ENCODE results near the gene CDC42SE1. TPM values are rescaled to one million over a fixed set of nuclear protein-coding genes. Genes with fewer than 3 reads are reported as not detected.

The CDC42SE1 gene
- total and polyA plus RNA-seq, 9 of the 15 experiments (the other 6 are each of a cell fraction or from before 2014, with no cell fraction given) = 78.1 to 189 (median 114) TPM

DNA sequence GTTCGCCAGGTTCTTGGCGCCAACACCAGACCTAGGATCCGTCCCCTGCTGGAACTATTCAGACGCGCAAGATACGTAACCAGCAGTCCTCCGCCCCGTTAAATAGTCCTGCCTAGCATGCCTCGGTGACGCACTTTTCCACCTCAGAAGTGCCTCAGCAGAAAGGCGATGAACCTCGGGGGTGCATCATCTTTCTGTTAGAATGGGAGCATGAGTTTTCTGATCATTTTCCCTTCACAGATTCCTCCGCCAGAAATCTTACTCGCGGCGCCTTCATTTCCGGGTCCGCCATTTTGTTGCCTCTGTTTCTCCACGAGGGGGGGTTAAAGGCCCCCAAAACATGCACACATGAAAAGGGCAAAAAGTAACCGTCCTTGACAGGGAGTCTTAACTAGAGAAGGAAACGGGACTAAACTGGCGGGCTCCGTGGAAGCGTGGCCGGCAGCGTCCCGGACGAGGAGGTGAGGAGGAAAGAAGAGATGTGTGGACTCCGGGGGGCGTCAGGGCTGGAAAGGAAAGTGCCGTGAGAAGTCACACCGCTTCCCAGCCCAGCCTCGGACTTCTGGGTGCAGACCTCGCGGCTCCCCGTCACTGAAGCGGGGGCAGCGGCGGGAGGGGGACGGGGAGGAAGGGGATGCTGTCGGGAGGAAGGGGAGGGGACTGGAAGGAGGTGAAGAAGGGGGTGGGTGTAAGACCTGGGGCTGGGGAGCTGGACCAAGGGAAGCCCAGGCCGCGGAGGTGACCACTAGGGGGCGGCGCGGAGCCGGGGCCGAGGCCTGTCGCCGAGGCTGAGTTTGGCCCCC, 11.3 kb upstream of the CDC42SE1 start, which contains the start of gene GABPB2 (continued):
- TF ChIP-seq, protein P1, sequence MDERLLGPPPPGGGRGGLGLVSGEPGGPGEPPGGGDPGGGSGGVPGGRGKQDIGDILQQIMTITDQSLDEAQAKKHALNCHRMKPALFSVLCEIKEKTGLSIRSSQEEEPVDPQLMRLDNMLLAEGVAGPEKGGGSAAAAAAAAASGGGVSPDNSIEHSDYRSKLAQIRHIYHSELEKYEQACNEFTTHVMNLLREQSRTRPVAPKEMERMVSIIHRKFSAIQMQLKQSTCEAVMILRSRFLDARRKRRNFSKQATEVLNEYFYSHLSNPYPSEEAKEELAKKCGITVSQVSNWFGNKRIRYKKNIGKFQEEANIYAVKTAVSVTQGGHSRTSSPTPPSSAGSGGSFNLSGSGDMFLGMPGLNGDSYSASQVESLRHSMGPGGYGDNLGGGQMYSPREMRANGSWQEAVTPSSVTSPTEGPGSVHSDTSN (CRISPR knock-in tag; IDR thresholded peaks at IDR 0.05; ENCODE audit: low read depth) = no peak
- TF ChIP-seq, protein P1 (tag; conservative IDR thresholded peaks at IDR 0.05; ENCODE audit: low read depth) = no peak
- TF ChIP-seq, protein P2, sequence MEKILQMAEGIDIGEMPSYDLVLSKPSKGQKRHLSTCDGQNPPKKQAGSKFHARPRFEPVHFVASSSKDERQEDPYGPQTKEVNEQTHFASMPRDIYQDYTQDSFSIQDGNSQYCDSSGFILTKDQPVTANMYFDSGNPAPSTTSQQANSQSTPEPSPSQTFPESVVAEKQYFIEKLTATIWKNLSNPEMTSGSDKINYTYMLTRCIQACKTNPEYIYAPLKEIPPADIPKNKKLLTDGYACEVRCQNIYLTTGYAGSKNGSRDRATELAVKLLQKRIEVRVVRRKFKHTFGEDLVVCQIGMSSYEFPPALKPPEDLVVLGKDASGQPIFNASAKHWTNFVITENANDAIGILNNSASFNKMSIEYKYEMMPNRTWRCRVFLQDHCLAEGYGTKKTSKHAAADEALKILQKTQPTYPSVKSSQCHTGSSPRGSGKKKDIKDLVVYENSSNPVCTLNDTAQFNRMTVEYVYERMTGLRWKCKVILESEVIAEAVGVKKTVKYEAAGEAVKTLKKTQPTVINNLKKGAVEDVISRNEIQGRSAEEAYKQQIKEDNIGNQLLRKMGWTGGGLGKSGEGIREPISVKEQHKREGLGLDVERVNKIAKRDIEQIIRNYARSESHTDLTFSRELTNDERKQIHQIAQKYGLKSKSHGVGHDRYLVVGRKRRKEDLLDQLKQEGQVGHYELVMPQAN (IDR thresholded peaks at IDR 0.05; ENCODE audit: borderline replicate concordance) = peak; percentile 79
- TF ChIP-seq, protein P3, sequence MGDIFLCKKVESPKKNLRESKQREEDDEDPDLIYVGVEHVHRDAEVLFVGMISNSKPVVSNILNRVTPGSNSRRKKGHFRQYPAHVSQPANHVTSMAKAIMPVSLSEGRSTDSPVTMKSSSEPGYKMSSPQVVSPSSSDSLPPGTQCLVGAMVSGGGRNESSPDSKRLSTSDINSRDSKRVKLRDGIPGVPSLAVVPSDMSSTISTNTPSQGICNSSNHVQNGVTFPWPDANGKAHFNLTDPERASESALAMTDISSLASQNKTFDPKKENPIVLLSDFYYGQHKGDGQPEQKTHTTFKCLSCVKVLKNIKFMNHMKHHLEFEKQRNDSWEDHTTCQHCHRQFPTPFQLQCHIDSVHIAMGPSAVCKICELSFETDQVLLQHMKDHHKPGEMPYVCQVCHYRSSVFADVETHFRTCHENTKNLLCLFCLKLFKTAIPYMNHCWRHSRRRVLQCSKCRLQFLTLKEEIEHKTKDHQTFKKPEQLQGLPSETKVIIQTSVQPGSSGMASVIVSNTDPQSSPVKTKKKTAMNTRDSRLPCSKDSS (IDR thresholded peaks at IDR 0.05; ENCODE audit: low read depth, partially characterized antibody) = no peak
- TF ChIP-seq, protein P4, sequence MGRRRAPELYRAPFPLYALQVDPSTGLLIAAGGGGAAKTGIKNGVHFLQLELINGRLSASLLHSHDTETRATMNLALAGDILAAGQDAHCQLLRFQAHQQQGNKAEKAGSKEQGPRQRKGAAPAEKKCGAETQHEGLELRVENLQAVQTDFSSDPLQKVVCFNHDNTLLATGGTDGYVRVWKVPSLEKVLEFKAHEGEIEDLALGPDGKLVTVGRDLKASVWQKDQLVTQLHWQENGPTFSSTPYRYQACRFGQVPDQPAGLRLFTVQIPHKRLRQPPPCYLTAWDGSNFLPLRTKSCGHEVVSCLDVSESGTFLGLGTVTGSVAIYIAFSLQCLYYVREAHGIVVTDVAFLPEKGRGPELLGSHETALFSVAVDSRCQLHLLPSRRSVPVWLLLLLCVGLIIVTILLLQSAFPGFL (CRISPR knock-in tag; IDR thresholded peaks at IDR 0.05) = peak; percentile 97; the same call in 1 of the 2 replicates
- no peak for TF ChIP-seq HIVEP1 (CRISPR knock-in tag; IDR thresholded peaks at IDR 0.05)
- no peak for TF ChIP-seq ZNF668 (CRISPR knock-in tag; IDR thresholded peaks at IDR 0.05)
- no peak for TF ChIP-seq RBM14 (IDR thresholded peaks at IDR 0.05; ENCODE audit: borderline replicate concordance, insufficient read depth, low read depth, low read length)
- peak; percentile 77 for TF ChIP-seq NCOA1 (IDR thresholded peaks at IDR 0.05; ENCODE audit: low read depth)
- TF ChIP-seq, protein P5, sequence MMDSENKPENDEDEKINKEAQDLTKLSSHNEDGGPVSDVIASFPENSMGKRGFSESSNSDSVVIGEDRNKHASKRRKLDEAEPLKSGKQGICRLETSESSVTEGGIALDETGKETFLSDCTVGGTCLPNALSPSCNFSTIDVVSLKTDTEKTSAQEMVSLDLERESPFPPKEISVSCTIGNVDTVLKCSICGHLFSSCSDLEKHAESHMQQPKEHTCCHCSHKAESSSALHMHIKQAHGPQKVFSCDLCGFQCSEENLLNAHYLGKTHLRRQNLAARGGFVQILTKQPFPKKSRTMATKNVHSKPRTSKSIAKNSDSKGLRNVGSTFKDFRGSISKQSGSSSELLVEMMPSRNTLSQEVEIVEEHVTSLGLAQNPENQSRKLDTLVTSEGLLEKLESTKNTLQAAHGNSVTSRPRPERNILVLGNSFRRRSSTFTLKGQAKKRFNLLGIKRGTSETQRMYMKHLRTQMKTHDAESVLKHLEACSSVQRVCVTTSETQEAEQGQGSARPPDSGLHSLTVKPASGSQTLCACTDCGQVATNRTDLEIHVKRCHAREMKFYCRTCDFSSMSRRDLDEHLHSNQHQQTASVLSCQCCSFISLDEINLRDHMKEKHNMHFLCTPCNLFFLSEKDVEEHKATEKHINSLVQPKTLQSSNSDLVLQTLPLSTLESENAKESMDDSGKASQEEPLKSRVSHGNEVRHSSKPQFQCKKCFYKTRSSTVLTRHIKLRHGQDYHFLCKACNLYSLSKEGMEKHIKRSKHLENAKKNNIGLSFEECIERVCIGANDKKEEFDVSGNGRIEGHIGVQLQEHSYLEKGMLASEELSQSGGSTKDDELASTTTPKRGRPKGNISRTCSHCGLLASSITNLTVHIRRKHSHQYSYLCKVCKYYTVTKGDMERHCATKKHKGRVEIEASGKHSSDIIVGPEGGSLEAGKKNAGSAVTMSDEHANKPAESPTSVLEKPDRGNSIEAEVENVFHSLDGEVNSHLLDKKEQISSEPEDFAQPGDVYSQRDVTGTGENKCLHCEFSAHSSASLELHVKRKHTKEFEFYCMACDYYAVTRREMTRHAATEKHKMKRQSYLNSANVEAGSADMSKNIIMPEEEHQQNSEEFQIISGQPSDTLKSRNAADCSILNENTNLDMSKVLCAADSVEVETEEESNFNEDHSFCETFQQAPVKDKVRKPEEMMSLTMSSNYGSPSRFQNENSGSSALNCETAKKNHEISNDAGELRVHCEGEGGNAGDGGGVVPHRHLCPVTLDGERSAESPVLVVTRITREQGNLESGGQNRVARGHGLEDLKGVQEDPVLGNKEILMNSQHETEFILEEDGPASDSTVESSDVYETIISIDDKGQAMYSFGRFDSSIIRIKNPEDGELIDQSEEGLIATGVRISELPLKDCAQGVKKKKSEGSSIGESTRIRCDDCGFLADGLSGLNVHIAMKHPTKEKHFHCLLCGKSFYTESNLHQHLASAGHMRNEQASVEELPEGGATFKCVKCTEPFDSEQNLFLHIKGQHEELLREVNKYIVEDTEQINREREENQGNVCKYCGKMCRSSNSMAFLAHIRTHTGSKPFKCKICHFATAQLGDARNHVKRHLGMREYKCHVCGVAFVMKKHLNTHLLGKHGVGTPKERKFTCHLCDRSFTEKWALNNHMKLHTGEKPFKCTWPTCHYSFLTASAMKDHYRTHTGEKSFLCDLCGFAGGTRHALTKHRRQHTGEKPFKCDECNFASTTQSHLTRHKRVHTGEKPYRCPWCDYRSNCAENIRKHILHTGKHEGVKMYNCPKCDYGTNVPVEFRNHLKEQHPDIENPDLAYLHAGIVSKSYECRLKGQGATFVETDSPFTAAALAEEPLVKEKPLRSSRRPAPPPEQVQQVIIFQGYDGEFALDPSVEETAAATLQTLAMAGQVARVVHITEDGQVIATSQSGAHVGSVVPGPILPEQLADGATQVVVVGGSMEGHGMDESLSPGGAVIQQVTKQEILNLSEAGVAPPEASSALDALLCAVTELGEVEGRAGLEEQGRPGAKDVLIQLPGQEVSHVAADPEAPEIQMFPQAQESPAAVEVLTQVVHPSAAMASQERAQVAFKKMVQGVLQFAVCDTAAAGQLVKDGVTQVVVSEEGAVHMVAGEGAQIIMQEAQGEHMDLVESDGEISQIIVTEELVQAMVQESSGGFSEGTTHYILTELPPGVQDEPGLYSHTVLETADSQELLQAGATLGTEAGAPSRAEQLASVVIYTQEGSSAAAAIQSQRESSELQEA (IDR thresholded peaks at IDR 0.05; ENCODE audit: low read depth) = peak; percentile 75

Measured in K562 (cell line).